Measurements from ENCODE around the gene SLC37A1.

Gene SLC37A1

GRCh38 chr21:42509244-42509643 lies 4.4 kb upstream of the SLC37A1 start:
- no peak for DNase-seq

DNA sequence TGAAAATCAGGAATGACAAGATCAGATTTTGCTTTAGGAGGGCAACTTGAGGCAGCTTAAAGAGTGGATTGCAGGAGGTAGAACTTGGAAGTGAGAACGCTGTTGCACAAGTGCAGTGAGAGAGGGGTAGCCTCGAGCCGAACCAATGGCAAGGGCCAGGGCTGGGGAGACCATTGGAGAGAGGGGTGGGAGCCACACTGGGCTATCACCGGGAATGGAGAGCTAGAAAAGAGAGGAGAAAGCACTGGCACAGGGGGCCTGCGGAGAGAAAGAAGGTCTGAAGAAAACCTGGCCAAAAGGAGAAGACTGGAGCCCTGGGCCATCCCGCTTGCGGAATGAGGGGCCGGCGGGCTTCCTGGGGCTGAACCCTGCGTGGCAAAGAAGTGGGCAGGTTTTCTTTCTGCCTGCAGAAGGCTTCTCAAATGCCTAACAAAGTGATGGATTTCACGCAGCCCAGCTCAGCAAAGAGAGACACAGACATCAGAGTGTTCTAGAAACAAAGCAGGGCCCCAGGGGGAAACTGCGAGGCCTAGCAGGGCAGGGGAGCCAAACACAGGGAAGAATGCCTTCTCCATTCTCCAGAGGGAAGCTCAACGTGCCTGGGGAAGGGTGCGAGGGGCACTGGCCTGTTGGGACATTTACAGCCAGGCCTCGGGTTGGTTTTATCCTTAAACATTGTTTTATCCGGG lies 1.2 kb upstream of the SLC37A1 start:
- DNase-seq = no peak

- peak; percentile 60 for DNase-seq
Measured at GRCh38 chr21:42513985-42514882, 582 bp downstream of the SLC37A1 start.

GRCh38 chr21:42514883-42515228 lies 1.2 kb downstream of the SLC37A1 start:
- DNase-seq = no peak

DNA sequence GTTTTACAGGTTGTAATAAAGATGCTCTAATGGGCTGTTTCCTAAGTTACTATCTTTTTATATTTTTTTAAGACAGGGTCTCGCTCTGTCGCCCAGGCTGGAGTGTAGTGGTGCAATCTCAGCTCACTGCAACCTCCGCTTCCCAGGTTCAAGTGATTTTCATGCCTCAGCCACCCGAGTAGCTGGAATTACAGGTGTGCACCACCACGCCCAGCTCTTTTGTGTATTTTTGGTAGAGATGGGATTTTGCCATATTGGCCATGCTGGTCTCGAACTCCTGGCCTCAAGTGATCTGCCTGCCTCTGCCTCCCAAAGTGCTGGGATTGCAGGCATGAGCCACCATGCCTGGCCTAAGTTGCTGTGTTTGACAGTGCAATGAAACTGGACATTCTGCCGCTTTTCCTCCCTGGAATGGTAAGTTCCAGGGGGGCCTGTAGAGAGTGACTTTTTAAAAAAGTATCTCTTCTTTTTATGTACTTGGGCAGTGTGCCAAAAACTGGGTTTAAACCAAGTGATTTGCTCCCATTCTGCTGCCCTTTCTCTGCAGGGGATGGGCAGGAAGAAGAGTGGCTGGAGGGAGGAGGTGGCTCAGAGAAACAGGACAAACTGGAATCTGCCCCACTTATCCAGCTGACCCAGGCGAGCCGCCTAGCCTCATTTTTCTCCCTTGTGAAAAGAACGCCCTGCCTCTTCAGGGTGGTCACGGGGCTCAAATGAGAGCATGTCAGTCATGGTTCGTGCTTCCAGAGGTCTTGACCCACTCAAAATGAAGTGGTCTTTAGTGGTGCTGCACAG lies 2.3 kb downstream of the SLC37A1 start:
- DNase-seq = no peak

DNA sequence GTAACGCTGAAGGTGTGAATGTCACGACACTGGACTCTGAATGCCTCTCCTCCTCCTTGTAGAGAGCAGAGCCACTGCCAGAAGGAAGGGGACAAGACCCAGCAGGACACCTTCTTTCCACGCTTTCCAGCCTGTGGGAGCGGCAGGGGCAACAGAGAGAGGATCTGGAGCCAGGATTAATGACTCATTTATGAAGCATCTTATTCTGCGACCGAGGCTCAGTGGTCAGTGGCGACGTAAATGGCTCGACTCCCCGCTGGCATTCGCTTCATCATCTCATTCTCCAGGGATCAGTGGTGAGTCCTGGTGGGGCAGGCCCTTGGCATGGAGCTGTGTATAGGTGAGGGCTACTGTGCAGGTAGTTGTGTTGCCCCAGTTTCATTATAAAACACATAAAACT lies 4.6 kb downstream of the SLC37A1 start:
- DNase-seq = no peak

DNA sequence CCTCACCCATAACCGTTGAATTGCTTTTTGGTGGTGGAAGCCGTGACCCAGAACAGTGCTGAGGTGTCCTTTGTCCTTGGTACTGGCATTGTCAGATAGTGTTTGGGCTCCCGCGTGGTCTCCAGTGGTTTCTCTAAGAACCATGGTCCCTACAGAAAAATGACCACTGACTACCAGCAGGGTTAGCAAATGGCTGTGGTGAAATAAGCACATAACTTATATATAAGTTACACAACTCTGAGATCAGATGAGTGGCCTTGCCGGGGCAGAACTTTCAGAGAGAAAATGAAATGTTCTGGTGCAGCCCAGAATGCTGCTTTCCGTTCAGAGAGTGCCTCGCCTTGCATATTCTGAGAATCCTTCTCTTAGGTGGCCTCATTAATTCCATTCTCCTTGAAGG lies 5.0 kb downstream of the SLC37A1 start:
- DNase-seq = no peak

- DNase-seq = no peak
Measured at GRCh38 chr21:42520628-42521253, 7.1 kb downstream of the SLC37A1 start.

DNA sequence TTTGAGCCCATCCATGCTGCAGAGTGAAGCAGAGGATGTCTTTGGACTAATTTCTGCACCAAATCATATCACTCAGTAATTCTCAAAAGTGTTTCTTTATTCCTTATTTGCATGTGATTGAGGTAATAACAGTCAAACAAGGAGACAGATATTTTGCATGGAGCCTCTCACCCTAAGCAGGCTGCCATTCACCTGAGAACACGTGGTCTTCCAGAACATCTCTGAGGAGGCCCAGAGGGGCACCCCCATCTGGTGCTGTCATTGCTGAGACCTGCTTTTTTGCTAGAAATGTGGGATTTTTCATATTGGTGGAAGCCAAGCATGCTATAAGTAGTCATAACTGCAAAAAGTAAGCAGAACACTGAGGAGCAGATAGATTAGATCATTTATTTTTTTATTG lies 7.7 kb downstream of the SLC37A1 start:
- DNase-seq = no peak

DNA sequence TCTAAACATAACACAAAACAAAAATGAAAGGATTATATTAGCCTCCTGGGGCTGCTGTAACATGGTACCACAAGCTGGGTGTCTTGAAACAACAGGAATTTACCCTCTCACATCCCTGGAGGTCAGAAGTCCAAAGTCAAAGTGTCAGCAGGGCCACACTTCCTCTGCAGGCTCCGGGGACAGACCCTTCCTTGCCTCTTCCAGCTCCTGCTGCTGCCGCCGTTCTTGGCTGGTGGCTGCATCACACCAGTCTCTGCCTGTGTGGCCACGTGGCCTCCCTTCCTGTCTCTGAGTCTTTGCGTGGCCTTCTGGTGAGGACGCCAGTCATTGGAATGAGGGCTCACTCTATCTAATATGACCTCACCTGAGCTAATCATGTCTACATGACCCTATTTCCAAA lies 8.2 kb downstream of the SLC37A1 start:
- no peak for DNase-seq

- DNase-seq = no peak
Measured at GRCh38 chr21:42522271-42522670, 8.6 kb downstream of the SLC37A1 start.

DNA sequence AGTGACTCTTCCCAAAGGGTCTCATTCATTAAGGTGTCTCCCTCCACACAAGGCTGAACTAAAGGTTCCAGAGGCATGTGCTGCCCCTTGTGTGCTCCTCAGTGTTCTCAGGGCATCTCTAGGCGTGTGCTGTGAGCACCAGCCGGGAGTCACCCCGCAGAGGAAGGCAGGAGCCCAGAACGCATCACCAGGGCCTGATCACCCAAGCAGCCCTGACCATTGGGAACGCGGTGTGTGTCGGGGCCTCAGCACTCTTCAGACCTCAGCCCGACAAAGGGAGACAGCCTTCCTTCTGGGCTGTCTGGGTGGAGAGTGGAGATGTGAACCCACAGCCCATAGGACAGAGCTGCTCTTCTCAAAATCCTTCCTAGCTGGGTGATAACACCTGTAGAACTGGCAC lies 9.1 kb downstream of the SLC37A1 start:
- DNase-seq = no peak

GRCh38 chr21:42523211-42523610 lies 9.6 kb downstream of the SLC37A1 start:
- DNase-seq = no peak

GRCh38 chr21:42523941-42524340 lies 10.3 kb downstream of the SLC37A1 start:
- no peak for DNase-seq

GRCh38 chr21:42524341-42525028 lies 10.8 kb downstream of the SLC37A1 start:
- peak; percentile 27 for DNase-seq

- no peak for DNase-seq
Measured at GRCh38 chr21:42525029-42525581, 11.5 kb downstream of the SLC37A1 start.

DNA sequence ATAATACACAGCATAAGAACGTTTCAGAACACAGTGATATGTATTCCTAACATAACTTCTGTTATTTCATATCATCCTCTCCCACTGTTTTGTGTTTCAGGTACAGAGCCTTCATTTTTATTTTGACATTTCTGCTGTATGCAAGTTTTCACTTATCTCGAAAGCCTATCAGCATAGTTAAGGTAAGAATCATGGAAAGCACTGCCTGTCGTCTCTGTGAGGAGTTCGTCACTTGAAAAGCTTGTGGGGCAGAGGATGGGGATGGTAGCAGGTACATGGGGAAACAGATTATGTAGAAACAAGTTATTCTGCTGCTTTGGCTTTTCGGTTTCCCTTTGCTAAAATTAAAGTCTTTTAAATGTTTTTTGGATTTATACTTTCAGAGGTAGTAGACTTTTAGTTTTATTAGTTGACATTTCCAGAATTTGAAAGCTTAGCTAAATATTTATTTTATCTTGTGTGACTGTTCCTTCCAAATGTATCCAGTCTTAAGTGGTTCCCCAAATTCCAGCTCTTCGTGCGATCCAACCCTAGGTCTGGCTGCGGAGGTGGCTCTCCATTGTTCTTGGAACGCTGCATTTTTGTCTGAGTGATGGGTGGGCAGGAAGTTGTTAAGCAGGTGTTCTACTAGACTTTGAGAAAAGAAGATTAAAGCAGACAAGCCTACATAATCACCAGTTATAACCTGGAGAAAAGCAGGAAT lies 12.2 kb downstream of the SLC37A1 start:
- no peak for DNase-seq

- DNase-seq = no peak
Measured at GRCh38 chr21:42526379-42526727, 12.7 kb downstream of the SLC37A1 start.

GRCh38 chr21:42527127-42527488 lies 13.5 kb downstream of the SLC37A1 start:
- DNase-seq = no peak

GRCh38 chr21:42527489-42528158 lies 14.0 kb downstream of the SLC37A1 start:
- DNase-seq = no peak

GRCh38 chr21:42530167-42530518 lies 16.5 kb downstream of the SLC37A1 start:
- no peak for DNase-seq
